ENCODE results near the gene NPDC1. TPM values are rescaled to one million over a fixed set of nuclear protein-coding genes. Genes with fewer than 3 reads are reported as not detected.
"Not testable (repeated sequence)": the region's sequence is repeated elsewhere in the genome, so short reads cannot be mapped to it uniquely, and the experiment has no call there.

The NPDC1 gene
- total RNA-seq, 1 experiment from 2014 or later, result not detected

DNA sequence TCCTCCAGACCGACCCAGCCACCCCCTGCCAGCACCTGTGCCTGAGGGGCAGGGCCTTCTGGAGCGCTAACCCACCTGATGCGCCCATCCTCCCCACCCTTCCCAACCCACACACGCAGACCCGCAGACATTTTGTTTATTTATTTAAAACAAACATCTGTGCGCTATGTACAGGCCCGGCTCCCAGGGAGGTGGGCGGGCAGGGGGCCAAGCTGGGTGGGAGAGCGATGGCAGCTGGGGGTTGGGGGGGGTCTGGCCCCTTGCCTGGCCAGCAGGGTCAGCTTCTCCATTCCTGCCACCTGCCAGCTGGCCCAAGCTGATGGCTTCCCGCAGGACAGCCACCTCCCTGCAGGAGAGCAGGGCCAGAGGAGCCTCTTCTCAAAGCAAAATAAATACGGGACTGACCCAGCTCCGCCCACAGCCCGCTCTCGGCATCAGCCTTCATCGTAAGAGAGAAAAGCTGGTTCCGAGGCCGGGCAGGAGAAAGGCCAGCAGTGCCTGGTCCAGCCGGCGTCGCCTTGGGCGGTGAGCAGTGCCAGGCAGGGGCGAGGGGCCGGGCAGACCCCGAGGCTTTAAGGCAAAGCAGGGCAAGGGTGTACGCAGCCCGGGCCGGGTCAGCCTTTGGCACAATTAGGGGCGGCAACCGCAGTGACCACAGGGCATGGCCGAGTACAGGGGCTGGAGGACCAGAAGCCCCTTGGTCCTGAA, 38.7 kb downstream of the NPDC1 start:
- Histone ChIP-seq H3K4me3 (no peak overlapping the region), H3K4me1 (replicated peaks) (peaks cover 8% of the 10 kb centered on the region), H3K9me3 (replicated peaks) (no peaks in the 10 kb centered on the region), H3K27me3 (replicated peaks) (no peaks in the 10 kb centered on the region; the same call in 1 of the 2 replicates), H3K36me3 (no peaks in the 10 kb centered on the region), H3K27ac (no peak overlapping the region)
- DNase-seq (ENCODE audit: low read depth in 1 of 2, low spot score in 2 of 2), result no peak

DNA sequence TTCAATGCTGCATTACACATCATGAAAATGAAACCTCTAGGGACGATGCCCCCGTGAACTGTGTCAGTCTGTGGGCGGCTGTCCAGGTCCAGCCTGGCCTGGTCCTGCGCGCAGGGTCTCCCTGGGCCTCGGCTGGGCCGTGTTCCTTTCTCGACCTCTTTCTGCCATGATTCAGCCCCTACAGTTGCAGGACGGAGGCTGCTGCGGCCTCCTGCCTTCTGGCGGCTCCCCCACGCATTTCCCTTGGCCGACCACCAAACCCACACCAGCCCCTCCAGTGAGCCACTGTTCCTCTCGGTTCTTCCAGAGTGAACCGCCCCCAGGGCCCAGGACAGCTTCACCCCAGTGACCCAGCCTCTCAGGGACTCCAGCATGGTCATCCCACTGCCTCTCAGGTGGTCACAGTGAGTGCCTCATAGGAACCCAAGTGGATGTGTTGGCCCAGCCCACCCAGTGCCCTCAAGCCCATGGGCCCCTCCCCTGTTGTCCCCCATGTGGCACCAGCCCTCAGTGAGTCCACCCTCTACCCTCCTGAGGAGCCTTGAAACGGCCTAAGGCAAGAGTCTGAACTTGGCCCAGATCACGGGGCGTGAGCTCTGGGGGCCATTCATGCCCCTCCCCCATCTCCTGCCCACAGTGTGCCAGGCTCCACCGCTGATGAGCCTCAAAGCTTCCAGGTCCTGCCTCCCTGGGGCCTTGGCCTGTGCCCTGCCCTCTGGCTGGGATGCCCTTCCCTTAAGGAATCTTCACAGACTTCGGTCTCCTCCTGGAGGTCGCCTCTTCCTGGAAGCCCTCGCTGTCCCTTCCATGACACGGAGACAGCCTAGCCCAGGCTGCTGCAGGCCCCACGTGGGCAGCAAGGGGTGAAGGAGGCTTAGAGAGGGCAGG, 39.6 kb downstream of the NPDC1 start:
- no peak for DNase-seq (ENCODE audit: low read depth in 1 of 2, low spot score in 2 of 2)
- Histone ChIP-seq H3K27ac (no peak overlapping the region), H3K4me3 (no peak overlapping the region), H3K36me3 (no peaks in the 10 kb centered on the region), H3K9me3 (replicated peaks) (no peaks in the 10 kb centered on the region), H3K4me1 (replicated peaks) (peaks cover 8% of the 10 kb centered on the region), H3K27me3 (replicated peaks) (no peaks in the 10 kb centered on the region; the same call in 1 of the 2 replicates)

DNA sequence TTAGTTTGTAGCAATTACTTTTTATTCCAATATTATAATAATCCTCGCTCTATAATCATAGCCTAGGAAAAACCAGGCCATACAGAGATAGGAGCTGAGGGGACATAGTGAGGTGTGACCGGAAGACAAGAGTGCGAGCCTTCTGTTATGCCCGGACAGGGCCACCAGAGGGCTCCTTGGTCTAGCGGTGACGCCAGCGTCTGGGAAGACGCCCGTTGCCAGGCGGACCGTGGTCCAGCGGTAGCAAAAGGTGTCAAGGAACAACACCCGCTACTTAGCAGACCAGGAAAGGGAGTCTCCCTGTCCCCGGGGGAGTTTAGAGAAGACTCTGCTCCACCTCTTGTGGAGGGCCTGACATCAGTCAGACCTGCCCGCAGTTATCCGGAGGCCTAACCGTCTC, 41.7 kb downstream of the NPDC1 start:
- H3K27me3 ChIP-seq (replicated peaks); H3K36me3 ChIP-seq; H3K9me3 ChIP-seq (replicated peaks); H3K27ac ChIP-seq; DNase-seq (ENCODE audit: low read depth in 1 of 2, low spot score in 2 of 2); H3K4me3 ChIP-seq: not testable (repeated sequence)
- H3K4me1 ChIP-seq (replicated peaks), result peaks cover 14% of the 10 kb centered on the region

DNA sequence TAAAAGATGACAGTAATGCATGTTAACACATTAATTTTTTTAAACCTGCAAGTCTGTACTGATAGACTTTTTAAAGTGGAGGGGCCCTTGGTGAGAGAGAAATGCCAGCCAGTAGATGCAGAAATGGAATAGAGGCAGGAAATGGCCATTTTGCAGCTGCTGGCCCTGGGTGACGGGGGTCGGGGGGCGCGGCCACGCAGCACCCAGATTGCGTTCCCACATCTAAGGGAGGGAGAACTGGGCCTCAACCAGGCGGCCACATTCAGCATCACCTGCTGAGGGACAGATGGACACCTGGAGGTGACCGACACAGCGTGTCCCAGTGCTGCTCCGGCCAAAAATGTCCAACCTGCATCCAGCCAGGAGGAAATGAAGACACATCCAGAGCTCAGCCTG, 43.3 kb downstream of the NPDC1 start:
- no peak for DNase-seq (ENCODE audit: low read depth in 1 of 2, low spot score in 2 of 2)
- peaks cover 18% of the 10 kb centered on the region for H3K4me1 ChIP-seq (replicated peaks)
- no peak overlapping the region for H3K4me3 ChIP-seq
- no peaks in the 10 kb centered on the region for H3K36me3 ChIP-seq
- no peaks in the 10 kb centered on the region; the same call in 1 of the 2 replicates for H3K27me3 ChIP-seq (replicated peaks)
- no peak overlapping the region for H3K27ac ChIP-seq
- H3K9me3 ChIP-seq (replicated peaks), result no peaks in the 10 kb centered on the region

DNA sequence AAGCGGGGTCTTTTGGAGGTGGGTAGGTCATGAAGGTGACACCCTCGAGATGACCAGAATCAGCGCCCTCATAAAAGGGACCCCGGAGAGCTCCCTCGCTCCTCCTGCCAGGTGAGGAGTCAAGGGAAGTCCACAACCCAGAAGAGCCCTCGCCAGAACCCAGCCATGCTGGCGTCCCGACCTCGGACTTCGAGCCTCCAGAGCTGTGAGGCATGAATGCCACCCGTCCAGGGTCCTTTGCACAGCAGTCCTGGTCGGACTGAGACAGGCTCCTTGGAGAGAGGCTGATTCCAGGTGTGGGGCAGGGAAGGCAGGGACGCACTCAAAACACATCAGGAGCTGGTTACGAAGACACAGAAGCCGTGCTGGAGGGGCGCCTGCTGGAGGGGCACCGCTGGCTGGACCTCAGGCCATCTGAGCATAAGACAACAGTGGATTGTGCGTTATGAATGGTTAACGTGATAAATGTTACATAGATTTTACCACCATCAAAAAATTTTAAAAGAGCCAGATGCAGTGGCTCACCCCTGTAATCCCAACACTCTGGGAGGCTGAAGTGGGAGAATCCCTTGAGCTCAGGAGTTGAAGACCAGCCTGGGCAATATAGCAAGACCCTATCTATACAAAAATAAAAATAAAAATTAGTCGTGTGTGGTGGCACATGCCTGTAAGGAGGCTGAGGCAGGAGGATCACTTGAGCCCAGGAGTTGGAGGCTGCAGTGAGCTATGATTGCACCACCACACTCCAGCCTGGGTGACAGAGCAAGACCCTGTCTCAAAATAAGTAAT, 43.9 kb downstream of the NPDC1 start:
- H3K4me1 ChIP-seq (replicated peaks), result peaks cover 13% of the 10 kb centered on the region
- no peaks in the 10 kb centered on the region for H3K27me3 ChIP-seq (replicated peaks)
- H3K36me3 ChIP-seq, result no peaks in the 10 kb centered on the region
- H3K4me3 ChIP-seq, result no peak overlapping the region
- no peaks in the 10 kb centered on the region for H3K9me3 ChIP-seq (replicated peaks)
- no peak overlapping the region for H3K27ac ChIP-seq
- DNase-seq (ENCODE audit: low read depth in 1 of 2, low spot score in 2 of 2), result no peak

DNA sequence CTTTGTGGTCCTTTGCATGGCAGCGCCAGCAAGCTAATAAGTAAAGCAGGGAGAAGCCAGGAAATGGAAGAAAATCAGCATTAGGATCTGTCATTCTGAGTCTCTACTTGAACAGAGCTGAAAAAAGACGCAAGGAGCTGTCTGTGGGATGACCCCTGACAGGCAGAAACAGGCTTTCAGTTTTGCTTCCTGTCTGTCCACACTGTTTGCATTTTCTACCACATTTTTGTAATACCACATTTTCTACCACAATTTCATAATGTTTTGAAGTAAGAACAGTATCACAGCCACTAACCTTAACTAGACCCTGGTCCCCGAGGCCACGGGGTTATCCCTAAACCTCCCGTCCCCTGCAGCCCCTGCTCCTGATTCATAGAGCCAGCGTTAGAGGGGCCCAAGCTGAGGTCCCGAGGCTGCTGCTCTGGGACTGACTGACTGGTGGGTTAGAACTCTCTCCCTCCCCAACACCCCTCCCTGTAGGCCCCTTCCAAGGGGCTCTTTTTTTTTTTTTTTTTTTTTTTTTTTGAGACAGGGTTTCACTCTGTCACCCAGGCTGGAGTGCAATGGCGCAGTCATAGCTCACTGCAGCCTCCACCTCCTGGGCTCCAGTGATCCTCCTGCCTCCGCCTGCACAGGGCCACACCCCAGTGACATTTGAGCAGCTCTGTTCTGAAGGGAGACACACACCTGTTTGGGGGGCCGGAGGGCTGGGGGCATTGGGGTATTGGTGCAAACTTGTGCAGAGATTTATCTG, 45.6 kb downstream of the NPDC1 start:
- Histone ChIP-seq H3K9me3 (replicated peaks) (no peaks in the 10 kb centered on the region), H3K4me1 (replicated peaks) (peaks cover 26% of the 10 kb centered on the region), H3K27me3 (replicated peaks) (no peaks in the 10 kb centered on the region), H3K27ac (no peak overlapping the region), H3K4me3 (no peak overlapping the region), H3K36me3 (no peaks in the 10 kb centered on the region)
- no peak for DNase-seq (ENCODE audit: low read depth in 1 of 2, low spot score in 2 of 2)

DNA sequence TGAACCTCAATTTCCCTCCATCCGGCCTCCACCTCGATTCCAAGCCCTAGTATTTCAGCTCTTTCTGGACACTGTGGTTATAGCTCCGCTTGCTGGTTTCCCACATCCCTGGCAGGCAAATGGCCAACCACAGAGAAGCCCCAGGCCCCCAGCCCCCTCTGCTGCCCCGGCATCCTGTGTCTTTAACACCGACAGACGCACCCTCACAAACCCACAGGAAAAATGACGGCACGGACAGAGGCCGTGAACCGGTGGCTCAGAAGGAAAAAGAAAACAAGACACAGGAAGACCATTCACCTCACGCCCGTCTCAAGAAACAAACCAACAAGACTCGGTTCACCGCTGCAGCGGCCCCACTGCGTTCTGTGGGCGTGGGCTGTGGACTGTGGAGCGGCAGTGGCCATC, 48.1 kb downstream of the NPDC1 start:
- Histone ChIP-seq H3K27me3 (replicated peaks) (no peaks in the 10 kb centered on the region), H3K27ac (no peak overlapping the region), H3K4me1 (replicated peaks) (peaks cover 30% of the 10 kb centered on the region), H3K4me3 (no peak overlapping the region), H3K36me3 (no peaks in the 10 kb centered on the region), H3K9me3 (replicated peaks) (no peaks in the 10 kb centered on the region)
- DNase-seq (ENCODE audit: low read depth in 1 of 2, low spot score in 2 of 2), result no peak

DNA sequence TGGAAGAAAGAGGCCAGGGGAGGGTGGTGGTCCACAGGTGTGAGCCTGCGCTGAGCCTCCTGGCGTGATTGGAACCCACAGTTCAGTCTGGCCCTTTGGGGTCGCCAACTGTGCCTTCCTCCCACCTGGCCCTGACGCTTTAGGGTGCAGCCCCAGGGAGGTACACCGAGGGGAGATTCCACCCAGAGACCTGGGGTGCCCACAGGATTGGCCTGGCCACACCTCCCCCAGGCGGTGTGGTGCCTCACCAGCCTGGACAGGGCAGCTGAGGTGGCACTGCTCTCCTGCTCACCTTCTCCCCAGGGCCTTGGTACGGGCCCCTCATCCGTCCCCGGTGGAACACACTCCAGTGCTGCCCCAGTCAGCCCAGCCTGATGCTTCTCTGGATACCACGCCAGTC, 48.6 kb downstream of the NPDC1 start:
- Histone ChIP-seq H3K36me3 (no peaks in the 10 kb centered on the region), H3K27me3 (replicated peaks) (no peaks in the 10 kb centered on the region), H3K9me3 (replicated peaks) (no peaks in the 10 kb centered on the region), H3K4me1 (replicated peaks) (peaks cover 35% of the 10 kb centered on the region), H3K4me3 (no peak overlapping the region), H3K27ac (no peak overlapping the region)
- no peak for DNase-seq (ENCODE audit: low read depth in 1 of 2, low spot score in 2 of 2)

DNA sequence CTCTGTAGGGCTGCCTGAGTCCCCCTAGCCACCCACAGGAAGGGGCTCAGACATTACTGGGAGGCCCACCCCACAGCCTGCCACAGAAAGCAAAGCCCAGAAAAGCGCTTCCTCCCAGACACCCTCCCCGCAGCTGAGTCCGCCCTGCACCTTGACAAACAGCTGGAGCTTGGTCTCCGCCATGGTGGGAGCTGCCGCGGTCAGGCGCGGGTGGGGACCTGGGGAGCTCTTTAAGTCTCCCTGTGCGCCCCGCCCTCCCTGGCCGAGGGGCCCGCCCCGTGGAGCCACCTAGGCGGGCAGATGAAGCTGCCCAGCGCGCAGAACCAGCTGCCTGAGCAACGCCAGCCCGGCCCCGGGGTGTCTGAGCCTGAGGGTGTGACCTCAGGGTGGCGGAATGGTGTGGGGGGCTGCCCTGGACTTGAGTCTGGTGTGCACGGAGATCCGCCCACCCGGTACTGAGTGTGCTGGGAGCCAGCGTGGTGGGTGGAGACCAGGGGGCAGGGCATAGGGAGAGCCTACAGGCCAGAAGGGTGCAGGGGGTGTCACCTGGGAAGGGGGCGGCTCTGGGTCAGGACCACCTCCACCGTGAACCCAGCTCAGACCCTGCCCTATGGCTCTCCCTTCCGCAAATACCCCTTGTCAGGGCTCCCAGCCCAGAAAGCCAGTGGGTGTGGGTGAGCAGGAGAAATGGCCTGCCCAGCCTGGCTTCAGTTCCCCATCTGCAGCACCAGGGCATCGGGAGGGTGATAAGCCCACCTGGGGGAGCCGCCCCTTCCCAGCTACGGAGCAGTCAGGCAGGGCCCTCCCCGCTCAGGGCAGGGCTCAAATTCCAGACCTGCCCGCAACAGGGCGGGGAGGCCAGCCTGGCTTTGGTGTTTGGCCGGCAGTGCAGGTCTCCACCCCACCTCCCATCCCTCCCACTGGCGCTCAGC, 49.4 kb downstream of the NPDC1 start, which contains the start of gene CLIC3:
Gene CLIC3, minus strand, starts transcription at position 208 of the 932 bp plus-strand sequence. Its CDS starts 25 bp downstream, at position 183.
- Histone ChIP-seq H3K36me3 (no peaks in the 10 kb centered on the region), H3K4me3 (no peak within 1 kb of the TSS), H3K27ac (no peak within 1 kb of the TSS), H3K4me1 (replicated peaks) (peaks cover 36% of the 10 kb centered on the region), H3K9me3 (replicated peaks) (peaks cover under 1% of the 10 kb centered on the region; the same call in 1 of the 2 replicates), H3K27me3 (replicated peaks) (no peaks in the 10 kb centered on the region)
- no peak for DNase-seq (ENCODE audit: low read depth in 1 of 2, low spot score in 2 of 2)

DNA sequence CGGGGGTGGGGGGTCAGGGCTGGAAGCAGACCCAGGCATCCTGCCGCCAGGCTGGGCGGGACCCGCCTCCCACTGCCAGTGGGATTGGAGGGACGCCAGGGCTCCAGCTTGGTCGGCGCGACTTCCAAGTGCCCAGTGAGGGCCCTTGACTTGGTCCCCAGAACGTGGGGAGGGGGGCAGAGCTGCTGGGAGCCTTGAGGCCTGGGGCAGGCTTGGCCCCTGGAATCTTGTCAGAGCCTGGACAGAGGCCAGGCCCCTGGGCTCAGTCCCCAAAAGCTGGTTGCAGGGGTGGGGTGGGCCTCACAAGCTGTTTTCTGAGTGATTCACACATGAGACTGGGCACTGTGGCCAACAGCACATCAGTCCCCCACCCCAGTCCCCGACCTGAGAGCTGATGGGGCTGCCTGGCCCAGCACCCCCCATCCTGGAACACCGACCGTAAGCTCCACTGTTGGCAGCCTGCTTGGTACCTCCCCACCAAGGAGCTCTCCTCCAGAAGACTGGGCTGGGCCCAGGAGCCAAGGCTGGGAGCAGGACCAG, 50.1 kb downstream of the NPDC1 start:
- Histone ChIP-seq H3K9me3 (replicated peaks) (peaks cover 8% of the 10 kb centered on the region), H3K27ac (no peak overlapping the region), H3K4me3 (no peak overlapping the region), H3K27me3 (replicated peaks) (no peaks in the 10 kb centered on the region), H3K4me1 (replicated peaks) (peaks cover 36% of the 10 kb centered on the region), H3K36me3 (no peaks in the 10 kb centered on the region)
- DNase-seq (ENCODE audit: low read depth in 1 of 2, low spot score in 2 of 2), result no peak

DNA sequence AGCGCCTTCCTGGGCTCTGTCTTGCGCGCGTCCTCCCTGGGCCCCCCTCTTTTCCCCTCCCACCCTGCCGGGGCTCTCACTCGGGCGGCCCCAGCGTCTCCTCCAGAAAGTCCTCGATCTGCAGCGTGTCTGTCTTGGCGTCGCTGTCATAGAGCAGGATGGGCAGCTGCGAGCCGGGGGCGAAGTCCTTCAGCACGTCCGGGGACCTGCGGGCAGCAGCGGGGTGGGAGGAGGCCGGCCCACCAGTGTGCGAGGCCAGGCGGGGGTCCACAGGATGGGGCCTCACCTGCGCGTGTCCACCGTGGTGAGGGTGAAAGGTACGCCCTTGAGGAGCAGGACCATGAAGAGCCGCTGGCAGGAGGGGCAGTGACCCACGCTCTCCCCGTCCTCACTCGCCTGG, 50.6 kb downstream of the NPDC1 start:
- no peaks in the 10 kb centered on the region for H3K36me3 ChIP-seq
- no peak for DNase-seq (ENCODE audit: low read depth in 1 of 2, low spot score in 2 of 2)
- no peaks in the 10 kb centered on the region for H3K27me3 ChIP-seq (replicated peaks)
- peaks cover 13% of the 10 kb centered on the region for H3K9me3 ChIP-seq (replicated peaks)
- no peak overlapping the region for H3K4me3 ChIP-seq
- no peak overlapping the region for H3K27ac ChIP-seq
- H3K4me1 ChIP-seq (replicated peaks), result peaks cover 36% of the 10 kb centered on the region

DNA sequence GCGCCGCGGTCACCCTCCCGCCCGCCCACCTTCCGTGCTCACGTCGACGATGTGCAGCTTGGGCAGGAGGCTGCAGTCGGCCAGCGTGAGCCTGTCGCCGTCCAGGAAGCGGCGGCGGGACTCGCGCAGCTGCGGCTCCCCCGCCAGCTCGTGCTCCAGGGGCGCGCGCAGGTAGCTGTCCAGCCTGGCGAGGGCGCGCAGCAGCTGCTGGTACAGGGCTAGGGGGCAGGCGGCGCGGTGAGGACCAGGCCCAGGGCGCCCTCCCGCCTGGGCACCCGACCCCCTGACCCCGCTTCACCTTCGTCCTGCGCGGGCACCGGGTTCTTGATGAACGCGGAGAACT, 51.1 kb downstream of the NPDC1 start:
- no peak overlapping the region for H3K4me3 ChIP-seq
- H3K27me3 ChIP-seq (replicated peaks), result no peaks in the 10 kb centered on the region
- DNase-seq (ENCODE audit: low read depth in 1 of 2, low spot score in 2 of 2), result no peak
- no peaks in the 10 kb centered on the region for H3K36me3 ChIP-seq
- H3K4me1 ChIP-seq (replicated peaks), result peaks cover 32% of the 10 kb centered on the region
- peaks cover 13% of the 10 kb centered on the region for H3K9me3 ChIP-seq (replicated peaks)
- no peak overlapping the region for H3K27ac ChIP-seq
